ENCODE data around the gene DAGLA.
"Not testable (repeated sequence)": the region's sequence is repeated elsewhere in the genome, so short reads cannot be mapped to it uniquely, and the experiment has no call there.

DAGLA gene, protein sequence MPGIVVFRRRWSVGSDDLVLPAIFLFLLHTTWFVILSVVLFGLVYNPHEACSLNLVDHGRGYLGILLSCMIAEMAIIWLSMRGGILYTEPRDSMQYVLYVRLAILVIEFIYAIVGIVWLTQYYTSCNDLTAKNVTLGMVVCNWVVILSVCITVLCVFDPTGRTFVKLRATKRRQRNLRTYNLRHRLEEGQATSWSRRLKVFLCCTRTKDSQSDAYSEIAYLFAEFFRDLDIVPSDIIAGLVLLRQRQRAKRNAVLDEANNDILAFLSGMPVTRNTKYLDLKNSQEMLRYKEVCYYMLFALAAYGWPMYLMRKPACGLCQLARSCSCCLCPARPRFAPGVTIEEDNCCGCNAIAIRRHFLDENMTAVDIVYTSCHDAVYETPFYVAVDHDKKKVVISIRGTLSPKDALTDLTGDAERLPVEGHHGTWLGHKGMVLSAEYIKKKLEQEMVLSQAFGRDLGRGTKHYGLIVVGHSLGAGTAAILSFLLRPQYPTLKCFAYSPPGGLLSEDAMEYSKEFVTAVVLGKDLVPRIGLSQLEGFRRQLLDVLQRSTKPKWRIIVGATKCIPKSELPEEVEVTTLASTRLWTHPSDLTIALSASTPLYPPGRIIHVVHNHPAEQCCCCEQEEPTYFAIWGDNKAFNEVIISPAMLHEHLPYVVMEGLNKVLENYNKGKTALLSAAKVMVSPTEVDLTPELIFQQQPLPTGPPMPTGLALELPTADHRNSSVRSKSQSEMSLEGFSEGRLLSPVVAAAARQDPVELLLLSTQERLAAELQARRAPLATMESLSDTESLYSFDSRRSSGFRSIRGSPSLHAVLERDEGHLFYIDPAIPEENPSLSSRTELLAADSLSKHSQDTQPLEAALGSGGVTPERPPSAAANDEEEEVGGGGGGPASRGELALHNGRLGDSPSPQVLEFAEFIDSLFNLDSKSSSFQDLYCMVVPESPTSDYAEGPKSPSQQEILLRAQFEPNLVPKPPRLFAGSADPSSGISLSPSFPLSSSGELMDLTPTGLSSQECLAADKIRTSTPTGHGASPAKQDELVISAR

GRCh38 chr11:61679893-61680621 lies at the start of gene DAGLA:
TSS of gene DAGLA (plus strand) at chr11:61680391. CDS start at chr11:61720156, 39,765 bp downstream.
- DNase-seq (ENCODE audit: low spot score): peak; percentile 61

GRCh38 chr11:61632096-61632495 lies 48.1 kb upstream of the DAGLA start:
- DNase-seq (ENCODE audit: low spot score): no peak

- no peak for DNase-seq (ENCODE audit: low spot score)
These were observed 44.9 kb upstream of the DAGLA start for GRCh38 chr11:61635304-61635703.

DNA sequence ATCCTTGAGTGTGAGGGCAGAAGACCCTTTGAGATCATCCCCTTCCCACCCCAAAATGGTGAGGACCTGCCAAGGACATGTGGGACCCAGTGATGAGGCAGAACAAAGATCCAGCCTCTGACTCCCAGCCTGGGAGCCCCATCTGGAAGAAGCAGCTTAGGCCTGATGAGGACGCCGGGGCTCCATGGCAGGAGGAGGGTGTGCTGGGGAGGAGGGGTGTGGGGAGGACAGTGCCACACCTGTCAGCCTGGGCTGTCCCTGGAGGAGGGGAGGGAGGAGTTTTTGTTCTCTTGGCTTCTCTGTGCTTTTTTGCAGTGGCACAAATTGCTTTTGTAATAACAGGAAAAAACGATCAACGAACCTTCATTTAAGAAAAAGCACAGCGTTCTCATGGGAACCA lies 44.4 kb upstream of the DAGLA start:
- no peak for DNase-seq (ENCODE audit: low spot score)

DNA sequence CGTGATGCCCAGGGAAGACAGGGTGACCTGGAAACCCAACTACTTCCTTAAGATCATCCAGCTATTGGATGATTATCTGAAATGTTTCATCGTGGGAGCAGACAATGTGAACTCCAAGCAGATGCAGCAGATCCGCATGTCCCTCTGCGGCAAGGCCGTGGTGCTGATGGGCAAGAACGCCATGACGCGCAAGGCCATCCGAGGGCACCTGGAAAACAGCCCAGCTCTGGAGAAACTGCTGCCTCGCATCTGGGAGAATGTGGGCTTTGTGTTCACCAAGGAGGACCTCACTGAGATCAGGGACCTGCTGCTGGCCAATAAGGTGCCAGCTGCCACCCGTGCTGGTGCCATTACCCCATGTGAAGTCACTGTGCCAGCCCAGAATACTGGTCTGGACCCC lies 43.5 kb upstream of the DAGLA start:
- peak; percentile 50 for DNase-seq (ENCODE audit: low spot score)

- no peak for DNase-seq (ENCODE audit: low spot score)
These were observed 42.9 kb upstream of the DAGLA start for GRCh38 chr11:61637277-61637676.

- DNase-seq (ENCODE audit: low spot score): no peak
These were observed 40.3 kb upstream of the DAGLA start for GRCh38 chr11:61639816-61640443.

DNA sequence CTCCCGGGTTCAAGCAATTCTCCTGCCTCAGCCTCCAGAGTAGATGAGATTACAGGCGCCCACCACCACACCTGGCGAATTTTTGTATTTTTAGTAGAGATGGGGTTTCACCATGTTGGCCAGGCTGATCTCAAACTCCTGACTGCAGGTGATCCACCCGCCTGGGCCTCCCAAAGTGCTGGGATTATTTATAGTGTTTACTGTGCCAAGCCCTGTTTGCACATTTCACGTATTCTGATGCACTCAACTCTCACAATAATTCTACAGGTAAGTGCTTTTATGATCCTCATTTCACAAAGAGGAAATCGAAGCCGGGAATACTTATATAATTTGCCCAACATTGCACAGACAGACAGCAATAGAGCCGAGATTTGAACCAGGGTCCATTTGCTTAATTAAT lies 38.0 kb upstream of the DAGLA start:
- no peak for DNase-seq (ENCODE audit: low spot score)

DNA sequence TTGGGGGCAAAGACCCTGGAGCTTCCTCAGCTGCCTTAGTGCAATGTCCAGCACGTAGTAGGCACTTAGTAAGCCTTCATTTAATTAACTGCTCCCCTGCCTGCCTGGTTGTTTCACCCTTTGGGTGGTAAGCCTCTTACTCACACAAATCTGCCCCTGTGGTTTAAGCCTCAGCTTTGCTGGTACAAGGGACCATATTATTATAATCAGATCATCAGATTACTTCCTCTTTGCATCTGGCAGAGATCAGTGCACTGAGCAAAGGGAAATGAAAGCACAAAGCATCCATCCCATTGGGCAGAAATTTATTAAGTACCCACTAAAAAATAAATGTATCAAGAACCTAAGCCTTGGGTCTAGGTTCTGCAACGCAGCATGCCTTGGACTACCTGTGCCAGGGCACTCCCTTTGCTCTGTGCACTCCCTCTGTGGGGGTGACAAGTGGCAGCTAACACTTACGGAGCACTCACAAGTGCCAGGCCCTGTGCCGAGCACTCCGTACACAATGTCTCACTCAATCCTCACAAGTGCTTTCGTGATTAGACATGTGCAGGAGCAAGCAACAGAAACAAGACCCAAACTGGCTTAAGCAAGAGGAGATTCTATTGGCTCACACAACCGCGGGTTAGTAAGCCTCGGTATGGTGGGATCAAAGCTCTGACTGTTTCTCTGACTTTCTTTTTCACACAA lies 34.9 kb upstream of the DAGLA start:
- DNase-seq (ENCODE audit: low spot score): no peak

GRCh38 chr11:61647529-61647928 lies 32.7 kb upstream of the DAGLA start:
- DNase-seq (ENCODE audit: low spot score): no peak

- no peak for DNase-seq (ENCODE audit: low spot score)
These were observed 29.2 kb upstream of the DAGLA start for GRCh38 chr11:61650781-61651571.

DNA sequence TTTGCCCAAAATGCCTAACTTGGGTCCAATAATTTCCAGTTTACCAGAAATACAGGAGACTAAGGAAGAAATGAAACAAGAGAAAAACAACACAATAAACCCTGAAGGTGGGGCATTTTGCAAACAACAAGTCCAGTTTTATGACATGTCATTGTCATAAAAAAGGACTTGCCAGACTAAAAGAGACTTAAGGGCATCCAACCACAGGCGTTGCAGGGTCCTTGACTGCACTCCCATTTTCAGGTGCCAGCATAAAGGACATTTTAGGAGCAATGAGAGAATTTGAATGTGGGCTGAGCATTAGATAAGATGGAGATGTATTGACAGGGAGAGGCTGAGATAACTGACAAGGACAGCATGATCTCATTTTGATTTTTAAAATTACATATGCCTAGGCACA lies 28.1 kb upstream of the DAGLA start:
- DNase-seq (ENCODE audit: low spot score): no peak

DNA sequence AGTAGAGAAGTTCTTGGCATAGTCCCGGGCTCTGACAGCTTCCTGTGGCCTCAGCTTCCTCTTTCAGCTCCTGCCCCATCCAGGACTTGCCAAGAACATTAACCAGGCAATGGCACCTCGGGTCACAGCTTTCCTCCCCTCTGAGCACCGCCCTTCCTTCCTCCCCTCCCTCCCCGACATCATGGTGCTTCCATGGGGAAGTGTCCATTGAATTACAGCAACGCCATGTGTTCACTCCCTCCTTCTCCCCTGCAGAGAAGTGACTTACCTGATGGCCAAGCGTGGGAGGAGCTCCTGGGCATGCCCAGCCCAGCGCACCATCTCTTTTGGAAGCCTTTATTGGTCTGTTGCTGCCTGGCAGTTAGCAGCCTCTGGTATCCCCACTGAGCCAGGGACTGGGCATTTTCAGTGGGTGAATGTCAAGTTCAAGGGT lies 25.8 kb upstream of the DAGLA start:
- DNase-seq (ENCODE audit: low spot score): peak; percentile 30

DNA sequence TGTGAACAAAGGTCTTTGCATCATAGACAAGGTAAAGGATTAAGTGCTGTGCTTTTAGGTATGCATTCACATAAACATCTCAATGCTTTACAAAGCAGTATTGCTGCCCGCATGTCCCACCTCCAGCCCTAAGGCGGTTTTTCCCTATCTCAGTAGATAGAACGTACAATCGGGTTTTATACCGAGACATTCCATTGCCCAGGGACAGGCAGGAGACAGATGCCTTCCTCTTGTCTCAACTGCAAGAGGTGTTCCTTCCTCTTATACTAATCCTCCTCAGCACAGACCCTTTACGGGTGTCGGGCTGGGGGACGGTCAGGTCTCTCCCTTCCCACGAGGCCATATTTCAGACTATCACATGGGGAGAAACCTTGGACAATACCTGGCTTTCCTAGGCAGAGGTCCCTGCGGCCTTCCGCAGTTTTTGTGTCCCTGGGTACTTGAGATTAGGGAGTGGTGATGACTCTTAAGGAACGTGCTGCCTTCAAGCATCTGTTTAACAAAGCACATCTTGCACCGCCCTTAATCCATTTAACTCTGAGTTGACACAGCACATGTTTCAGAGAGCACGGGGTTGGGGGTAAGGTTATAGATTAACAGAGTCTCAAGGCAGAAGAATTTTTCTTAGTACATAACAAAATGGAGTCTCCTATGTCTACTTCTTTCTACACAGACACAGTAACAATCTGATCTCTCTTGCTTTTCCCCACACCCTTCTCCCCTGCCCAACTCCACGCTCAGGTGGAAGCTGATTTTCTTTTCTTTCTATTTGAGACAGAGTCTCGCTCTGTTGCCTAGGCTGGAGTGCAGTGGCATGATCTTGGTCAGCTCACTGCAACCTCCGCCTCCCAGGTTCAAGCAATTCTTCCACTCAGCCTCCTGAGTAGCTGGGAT lies 24.7 kb upstream of the DAGLA start:
- not testable (repeated sequence) for DNase-seq (ENCODE audit: low spot score)

DNA sequence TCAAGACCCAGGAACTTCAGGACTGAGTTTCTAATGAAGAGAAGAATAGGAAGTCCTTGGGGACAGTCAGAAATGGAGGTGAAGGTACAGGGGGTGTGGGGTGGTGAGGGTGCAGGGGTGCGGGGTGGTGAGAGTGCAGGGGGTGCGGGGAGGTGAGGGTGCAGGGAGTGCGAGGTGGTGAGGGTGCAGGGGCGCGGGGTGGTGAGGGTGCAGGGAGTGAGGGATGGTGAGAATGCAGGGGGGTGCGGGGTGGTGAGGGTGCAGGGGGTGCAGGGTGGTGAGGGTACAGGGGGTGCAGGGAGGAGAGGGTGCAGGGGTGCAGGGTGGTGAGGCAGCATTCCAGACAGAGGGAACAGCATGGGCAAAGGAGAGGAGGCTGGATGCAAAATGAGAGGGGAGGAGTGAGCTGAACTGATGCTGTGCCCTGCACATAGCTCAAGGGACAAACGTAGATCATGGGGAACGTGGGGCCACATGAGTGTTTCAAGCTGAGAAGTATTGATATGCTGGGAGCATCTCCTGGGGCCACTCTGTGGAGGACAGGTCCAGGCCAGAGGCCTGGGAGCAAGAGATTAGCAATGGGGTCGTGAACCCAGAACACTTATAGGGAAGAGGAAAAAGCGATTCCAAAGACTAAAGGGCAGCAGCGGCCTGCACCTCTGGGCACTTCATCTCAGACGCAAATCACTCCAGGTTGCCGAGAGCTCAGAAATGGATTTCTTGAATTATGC lies 23.7 kb upstream of the DAGLA start:
- DNase-seq (ENCODE audit: low spot score): no peak

- peak; percentile 35 for DNase-seq (ENCODE audit: low spot score)
These were observed 22.5 kb upstream of the DAGLA start for GRCh38 chr11:61657566-61658290.

- DNase-seq (ENCODE audit: low spot score): no peak
These were observed 20.6 kb upstream of the DAGLA start for GRCh38 chr11:61659413-61660196.

Measured in globus pallidus (tissue), 1 donor.